DMS114 treated with DMSO at 0.1 percent for 48 hours (cell line): ENCODE measurements around the gene SPG21.

ENCODE experiments used
- DNase-seq: peaks from one replicate; lab custom pipeline; 2025; ENCODE audit not compliant: unreplicated experiment; lab: John Stamatoyannopoulos, UW

Gene SPG21

GRCh38 chr15:64943512-64944225 is 46.0 kb downstream of the SPG21 start:
- DNase-seq, result no peak

- DNase-seq, result no peak
Measured at GRCh38 chr15:64942356-64942755, 47.4 kb downstream of the SPG21 start.

GRCh38 chr15:64938192-64938591 is 51.5 kb downstream of the SPG21 start:
- no peak for DNase-seq

GRCh38 chr15:64934023-64934422 is 55.7 kb downstream of the SPG21 start:
- no peak for DNase-seq

- DNase-seq, result no peak
Measured at GRCh38 chr15:64931381-64931780, 58.3 kb downstream of the SPG21 start.

- no peak for DNase-seq
Measured at GRCh38 chr15:64930778-64931371, 58.8 kb downstream of the SPG21 start.

GRCh38 chr15:64930019-64930652 is 59.6 kb downstream of the SPG21 start:
- no peak for DNase-seq

GRCh38 chr15:64928626-64929220 is 61.0 kb downstream of the SPG21 start:
- no peak for DNase-seq

GRCh38 chr15:64926661-64927060 is 63.1 kb downstream of the SPG21 start:
- no peak for DNase-seq

GRCh38 chr15:64925335-64926330 is 64.1 kb downstream of the SPG21 start:
- DNase-seq, result no peak

GRCh38 chr15:64923546-64923945 is 66.2 kb downstream of the SPG21 start:
- no peak for DNase-seq

- no peak for DNase-seq
Measured at GRCh38 chr15:64921711-64922110, 68.0 kb downstream of the SPG21 start.

GRCh38 chr15:64919721-64920120 is 70.0 kb downstream of the SPG21 start:
- no peak for DNase-seq

- DNase-seq, result no peak
Measured at GRCh38 chr15:64917211-64917610, 72.5 kb downstream of the SPG21 start.

- no peak for DNase-seq
Measured at GRCh38 chr15:64916365-64916764, 73.3 kb downstream of the SPG21 start.

- DNase-seq, result no peak
Measured at GRCh38 chr15:64915518-64916227, 74.0 kb downstream of the SPG21 start.
